CMK (cell line): ENCODE measurements around the gene CD109.

Experiments
- DNase-seq: peaks from one replicate; pipeline ENCODE4 v3.0.0-alpha.2; 2010; ENCODE audit warnings: low read depth

The CD109 gene

GRCh38 chr6:73858376-73858775 lies 162.4 kb downstream of the CD109 start:
- no peak for DNase-seq

- no peak for DNase-seq
These were observed 164.3 kb downstream of the CD109 start for GRCh38 chr6:73860303-73860702.

GRCh38 chr6:73866305-73866704 lies 170.3 kb downstream of the CD109 start:
- no peak for DNase-seq

- DNase-seq, result no peak
These were observed 171.4 kb downstream of the CD109 start for GRCh38 chr6:73867411-73867810.

GRCh38 chr6:73870907-73871306 lies 174.9 kb downstream of the CD109 start:
- no peak for DNase-seq

- DNase-seq, result no peak
These were observed 177.1 kb downstream of the CD109 start for GRCh38 chr6:73873081-73873480.
